ENCODE measurements around the gene JAZF1.

The JAZF1 gene

DNA sequence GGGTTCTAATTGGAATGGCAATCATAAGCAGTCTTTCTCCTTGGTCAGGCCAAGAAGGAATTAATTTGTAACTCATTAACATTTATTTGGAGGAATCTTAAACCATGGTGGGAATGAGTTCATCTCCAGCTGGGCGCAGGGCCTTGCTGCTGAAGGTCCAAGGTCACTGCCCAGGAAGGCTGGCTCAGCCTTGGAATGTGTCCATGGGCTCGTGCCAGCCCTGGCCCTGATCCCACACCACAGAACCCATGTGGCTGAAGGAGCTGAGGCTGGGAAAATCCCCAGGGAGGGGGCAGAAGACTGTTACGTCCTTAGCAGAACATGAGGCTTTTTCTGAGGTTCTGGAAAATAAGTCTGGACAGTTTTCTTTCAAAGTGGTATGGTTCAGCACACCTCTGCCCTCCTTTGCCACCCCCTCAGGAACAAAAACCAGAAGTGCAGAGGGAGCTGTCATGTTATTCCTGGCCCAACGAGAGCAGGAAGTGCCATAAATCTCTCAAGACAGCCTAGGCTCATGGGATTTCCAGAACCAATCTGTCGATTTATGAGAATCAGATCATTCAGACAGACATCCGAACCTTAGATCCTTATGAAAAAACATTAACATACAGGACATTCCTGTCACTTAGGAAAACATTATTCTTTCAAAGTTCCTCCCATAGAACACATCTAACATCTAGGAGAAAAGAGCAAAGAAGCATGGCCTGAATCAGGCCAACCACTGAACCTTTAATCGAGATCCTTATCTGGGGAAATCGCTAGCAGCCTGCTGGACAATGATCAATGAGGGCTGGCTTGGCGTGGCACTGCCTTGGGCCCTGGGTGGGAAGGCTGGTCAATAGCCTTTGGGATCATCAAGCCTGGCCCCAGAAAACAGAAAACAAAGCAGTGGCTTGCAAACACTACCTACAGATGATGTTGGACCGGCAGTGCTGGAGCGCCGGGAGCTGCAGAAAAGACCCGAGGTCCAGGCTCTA, 306.3 kb downstream of the JAZF1 start:
- no peak overlapping the region for H4K8ac ChIP-seq (ENCODE audit: low read depth, low read length)
- no peak overlapping the region for H4K91ac ChIP-seq (ENCODE audit: low read depth, low read length, poor library complexity)
- no peak overlapping the region for H2AK5ac ChIP-seq (ENCODE audit: low read depth, low read length)
- H2BK15ac ChIP-seq (ENCODE audit: low read length) = no peak overlapping the region
- no peak overlapping the region for H2BK12ac ChIP-seq (ENCODE audit: low read length)
- H3K79me1 ChIP-seq (ENCODE audit: low read depth, low read length) = no peaks in the 10 kb centered on the region
- H2AFZ ChIP-seq (ENCODE audit: low read length) = no peak overlapping the region
- no peaks in the 10 kb centered on the region for H3K27me3 ChIP-seq (ENCODE audit: control insufficient read depth in 3 of 3, insufficient read depth in 3 of 3, low read depth in 1 of 3, low read length in 3 of 3)
- no peak overlapping the region for H3K4me2 ChIP-seq (ENCODE audit: insufficient read depth, low read length, poor library complexity, severe bottlenecking)
- WGBS, 2 donors (ENCODE audit: extremely low coverage in 2 of 2, insufficient read length in 2 of 2, insufficient replicate concordance in 1 of 2) = no CpG with 5 or more reads among the region's 13 CpGs
- no peak overlapping the region for H3K18ac ChIP-seq (ENCODE audit: low read length)
- H2BK5ac ChIP-seq (ENCODE audit: low read length) = no peak overlapping the region
- H3K36me3 ChIP-seq (replicated peaks in 1 of 2; ENCODE audit: control insufficient read depth in 2 of 2, insufficient read depth in 2 of 2, low read length in 2 of 2) = no peaks in the 10 kb centered on the region
- H3K4me1 ChIP-seq (ENCODE audit: control insufficient read depth in 2 of 2, insufficient read depth in 1 of 2, low read depth in 1 of 2, low read length in 2 of 2) = peaks cover 0 to 3% of the 10 kb centered on the region in 2 donors
- no peak overlapping the region for H2BK120ac ChIP-seq (ENCODE audit: low read depth, low read length)
- no peak overlapping the region for H3K14ac ChIP-seq (ENCODE audit: low read length)
- no peak for DNase-seq (ENCODE audit: low spot score)
- no peak overlapping the region for H3K27ac ChIP-seq (replicated peaks; ENCODE audit: low read length)
- H3K9ac ChIP-seq (ENCODE audit: low read depth, low read length, poor library complexity) = no peak overlapping the region
- peaks cover 0 to 8% of the 10 kb centered on the region in 2 donors for H3K9me3 ChIP-seq (replicated peaks in 1 of 2; ENCODE audit: control insufficient read depth in 2 of 2, insufficient read depth in 1 of 2, low read depth in 1 of 2, low read length in 2 of 2)
- no peak overlapping the region for H3K4me3 ChIP-seq (ENCODE audit: low read length in 2 of 2)
- H3K4ac ChIP-seq (ENCODE audit: low read length) = no peak overlapping the region
- no peak overlapping the region for H3K23ac ChIP-seq (ENCODE audit: low read depth, low read length, poor library complexity)

GRCh38 chr7:27872356-27873275, 308.0 kb downstream of the JAZF1 start:
- peaks cover 0 to 8% of the 10 kb centered on the region in 2 donors for H3K9me3 ChIP-seq (replicated peaks in 1 of 2; ENCODE audit: control insufficient read depth in 2 of 2, insufficient read depth in 1 of 2, low read depth in 1 of 2, low read length in 2 of 2)
- H3K4me2 ChIP-seq (ENCODE audit: insufficient read depth, low read length, poor library complexity, severe bottlenecking) = no peak overlapping the region
- H2BK120ac ChIP-seq (ENCODE audit: low read depth, low read length) = no peak overlapping the region
- no peak overlapping the region for H4K91ac ChIP-seq (ENCODE audit: low read depth, low read length, poor library complexity)
- DNase-seq (ENCODE audit: low spot score) = no peak
- H3K18ac ChIP-seq (ENCODE audit: low read length) = no peak overlapping the region
- no peak overlapping the region for H2BK5ac ChIP-seq (ENCODE audit: low read length)
- no peak overlapping the region for H3K14ac ChIP-seq (ENCODE audit: low read length)
- no peaks in the 10 kb centered on the region for H3K79me1 ChIP-seq (ENCODE audit: low read depth, low read length)
- no peak overlapping the region for H3K27ac ChIP-seq (replicated peaks; ENCODE audit: low read length)
- no peak overlapping the region for H3K4ac ChIP-seq (ENCODE audit: low read length)
- H4K8ac ChIP-seq (ENCODE audit: low read depth, low read length) = no peak overlapping the region
- peak overlapping the region; percentile 2 for H2AFZ ChIP-seq (ENCODE audit: low read length)
- H2BK15ac ChIP-seq (ENCODE audit: low read length) = no peak overlapping the region
- no peaks in the 10 kb centered on the region for H3K27me3 ChIP-seq (ENCODE audit: control insufficient read depth in 3 of 3, insufficient read depth in 3 of 3, low read depth in 1 of 3, low read length in 3 of 3)
- H3K23ac ChIP-seq (ENCODE audit: low read depth, low read length, poor library complexity) = no peak overlapping the region
- H2AK5ac ChIP-seq (ENCODE audit: low read depth, low read length) = no peak overlapping the region
- H2BK12ac ChIP-seq (ENCODE audit: low read length) = no peak overlapping the region
- H3K36me3 ChIP-seq (replicated peaks in 1 of 2; ENCODE audit: control insufficient read depth in 2 of 2, insufficient read depth in 2 of 2, low read length in 2 of 2) = no peaks in the 10 kb centered on the region
- no peak overlapping the region for H3K4me3 ChIP-seq (ENCODE audit: low read length in 2 of 2)
- H3K9ac ChIP-seq (ENCODE audit: low read depth, low read length, poor library complexity) = no peak overlapping the region
- peaks cover 0 to 3% of the 10 kb centered on the region in 2 donors for H3K4me1 ChIP-seq (ENCODE audit: control insufficient read depth in 2 of 2, insufficient read depth in 1 of 2, low read depth in 1 of 2, low read length in 2 of 2)
- WGBS, 2 donors (ENCODE audit: extremely low coverage in 2 of 2, insufficient read length in 2 of 2, insufficient replicate concordance in 1 of 2) = no CpG with 5 or more reads among the region's 17 CpGs

GRCh38 chr7:27871866-27872265, 308.7 kb downstream of the JAZF1 start:
- H3K4me1 ChIP-seq (ENCODE audit: control insufficient read depth in 2 of 2, insufficient read depth in 1 of 2, low read depth in 1 of 2, low read length in 2 of 2) = peaks cover 0 to 3% of the 10 kb centered on the region in 2 donors
- DNase-seq (ENCODE audit: low spot score) = no peak
- H2AFZ ChIP-seq (ENCODE audit: low read length) = no peak overlapping the region
- peaks cover 0 to 8% of the 10 kb centered on the region in 2 donors for H3K9me3 ChIP-seq (replicated peaks in 1 of 2; ENCODE audit: control insufficient read depth in 2 of 2, insufficient read depth in 1 of 2, low read depth in 1 of 2, low read length in 2 of 2)
- no peak overlapping the region for H2BK15ac ChIP-seq (ENCODE audit: low read length)
- H3K79me1 ChIP-seq (ENCODE audit: low read depth, low read length) = no peaks in the 10 kb centered on the region
- no peaks in the 10 kb centered on the region for H3K36me3 ChIP-seq (replicated peaks in 1 of 2; ENCODE audit: control insufficient read depth in 2 of 2, insufficient read depth in 2 of 2, low read length in 2 of 2)
- H3K27me3 ChIP-seq (ENCODE audit: control insufficient read depth in 3 of 3, insufficient read depth in 3 of 3, low read depth in 1 of 3, low read length in 3 of 3) = no peaks in the 10 kb centered on the region
- H3K9ac ChIP-seq (ENCODE audit: low read depth, low read length, poor library complexity) = no peak overlapping the region
- no peak overlapping the region for H3K23ac ChIP-seq (ENCODE audit: low read depth, low read length, poor library complexity)
- H2BK12ac ChIP-seq (ENCODE audit: low read length) = no peak overlapping the region
- no peak overlapping the region for H3K4me2 ChIP-seq (ENCODE audit: insufficient read depth, low read length, poor library complexity, severe bottlenecking)
- no peak overlapping the region for H2BK120ac ChIP-seq (ENCODE audit: low read depth, low read length)
- no peak overlapping the region for H2BK5ac ChIP-seq (ENCODE audit: low read length)
- no peak overlapping the region for H3K4ac ChIP-seq (ENCODE audit: low read length)
- H2AK5ac ChIP-seq (ENCODE audit: low read depth, low read length) = no peak overlapping the region
- H4K91ac ChIP-seq (ENCODE audit: low read depth, low read length, poor library complexity) = no peak overlapping the region
- WGBS, 2 donors (ENCODE audit: extremely low coverage in 2 of 2, insufficient read length in 2 of 2, insufficient replicate concordance in 1 of 2) = no CpG with 5 or more reads among the region's 6 CpGs
- H3K4me3 ChIP-seq (ENCODE audit: low read length in 2 of 2) = no peak overlapping the region
- H3K18ac ChIP-seq (ENCODE audit: low read length) = no peak overlapping the region
- H4K8ac ChIP-seq (ENCODE audit: low read depth, low read length) = no peak overlapping the region
- no peak overlapping the region for H3K27ac ChIP-seq (replicated peaks; ENCODE audit: low read length)
- H3K14ac ChIP-seq (ENCODE audit: low read length) = no peak overlapping the region

GRCh38 chr7:27871086-27871485, 309.5 kb downstream of the JAZF1 start:
- H2BK5ac ChIP-seq (ENCODE audit: low read length) = no peak overlapping the region

More at GRCh38 chr7:27871086-27871485, 309.5 kb downstream of the JAZF1 start:
- no peak overlapping the region for H3K18ac ChIP-seq (ENCODE audit: low read length)
- H2BK12ac ChIP-seq (ENCODE audit: low read length) = no peak overlapping the region
- H4K8ac ChIP-seq (ENCODE audit: low read depth, low read length) = no peak overlapping the region
- no peak overlapping the region for H3K4me2 ChIP-seq (ENCODE audit: insufficient read depth, low read length, poor library complexity, severe bottlenecking)
- H3K4me1 ChIP-seq (ENCODE audit: control insufficient read depth in 2 of 2, insufficient read depth in 1 of 2, low read depth in 1 of 2, low read length in 2 of 2) = peaks cover 2 to 3% of the 10 kb centered on the region in 2 donors
- H2AFZ ChIP-seq (ENCODE audit: low read length) = no peak overlapping the region
- H3K27ac ChIP-seq (replicated peaks; ENCODE audit: low read length) = no peak overlapping the region
- H2BK120ac ChIP-seq (ENCODE audit: low read depth, low read length) = no peak overlapping the region
- no peak overlapping the region for H2BK15ac ChIP-seq (ENCODE audit: low read length)
- no CpG with 5 or more reads among the region's 3 CpGs for WGBS, 2 donors (ENCODE audit: extremely low coverage in 2 of 2, insufficient read length in 2 of 2, insufficient replicate concordance in 1 of 2)
- H2AK5ac ChIP-seq (ENCODE audit: low read depth, low read length) = no peak overlapping the region
- no peak overlapping the region for H3K9ac ChIP-seq (ENCODE audit: low read depth, low read length, poor library complexity)
- no peaks in the 10 kb centered on the region for H3K79me1 ChIP-seq (ENCODE audit: low read depth, low read length)
- no peaks in the 10 kb centered on the region for H3K36me3 ChIP-seq (replicated peaks in 1 of 2; ENCODE audit: control insufficient read depth in 2 of 2, insufficient read depth in 2 of 2, low read length in 2 of 2)
- DNase-seq (ENCODE audit: low spot score) = no peak
- no peak overlapping the region for H3K4ac ChIP-seq (ENCODE audit: low read length)
- no peak overlapping the region for H3K14ac ChIP-seq (ENCODE audit: low read length)
- H3K9me3 ChIP-seq (replicated peaks in 1 of 2; ENCODE audit: control insufficient read depth in 2 of 2, insufficient read depth in 1 of 2, low read depth in 1 of 2, low read length in 2 of 2) = peaks cover 0 to 8% of the 10 kb centered on the region in 2 donors
- H3K4me3 ChIP-seq (ENCODE audit: low read length in 2 of 2) = no peak overlapping the region
- H4K91ac ChIP-seq (ENCODE audit: low read depth, low read length, poor library complexity) = no peak overlapping the region
- no peaks in the 10 kb centered on the region for H3K27me3 ChIP-seq (ENCODE audit: control insufficient read depth in 3 of 3, insufficient read depth in 3 of 3, low read depth in 1 of 3, low read length in 3 of 3)
- no peak overlapping the region for H3K23ac ChIP-seq (ENCODE audit: low read depth, low read length, poor library complexity)
